ENCODE measurements around the gene CCDC33.

CCDC33 gene

DNA sequence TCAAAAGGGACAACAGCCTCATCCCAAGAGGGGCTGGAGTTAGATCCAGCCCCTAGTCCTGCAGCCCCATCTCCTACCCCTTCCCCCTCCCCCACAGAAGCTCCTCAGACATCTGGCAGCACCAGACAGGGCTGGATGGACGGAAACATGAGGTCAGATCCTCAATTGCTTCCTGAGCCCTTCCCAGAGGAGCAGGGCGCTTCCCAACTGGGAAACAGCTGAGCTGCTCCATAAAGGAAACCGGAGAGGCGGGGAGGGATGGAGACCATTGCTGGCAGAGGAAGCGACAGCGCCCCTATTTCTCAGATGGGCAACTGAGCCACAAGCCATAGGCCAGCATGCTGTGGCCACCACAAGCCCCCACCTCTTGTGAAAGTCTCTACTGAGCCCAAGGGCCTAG is 149.6 kb downstream of the CCDC33 start:
- DNase-seq (ENCODE audit: low read depth), result no peak
- no peak overlapping the region for H3K4me3 ChIP-seq (ENCODE audit: control insufficient read depth, low read depth, low read length)
- TF ChIP-seq, protein P1, sequence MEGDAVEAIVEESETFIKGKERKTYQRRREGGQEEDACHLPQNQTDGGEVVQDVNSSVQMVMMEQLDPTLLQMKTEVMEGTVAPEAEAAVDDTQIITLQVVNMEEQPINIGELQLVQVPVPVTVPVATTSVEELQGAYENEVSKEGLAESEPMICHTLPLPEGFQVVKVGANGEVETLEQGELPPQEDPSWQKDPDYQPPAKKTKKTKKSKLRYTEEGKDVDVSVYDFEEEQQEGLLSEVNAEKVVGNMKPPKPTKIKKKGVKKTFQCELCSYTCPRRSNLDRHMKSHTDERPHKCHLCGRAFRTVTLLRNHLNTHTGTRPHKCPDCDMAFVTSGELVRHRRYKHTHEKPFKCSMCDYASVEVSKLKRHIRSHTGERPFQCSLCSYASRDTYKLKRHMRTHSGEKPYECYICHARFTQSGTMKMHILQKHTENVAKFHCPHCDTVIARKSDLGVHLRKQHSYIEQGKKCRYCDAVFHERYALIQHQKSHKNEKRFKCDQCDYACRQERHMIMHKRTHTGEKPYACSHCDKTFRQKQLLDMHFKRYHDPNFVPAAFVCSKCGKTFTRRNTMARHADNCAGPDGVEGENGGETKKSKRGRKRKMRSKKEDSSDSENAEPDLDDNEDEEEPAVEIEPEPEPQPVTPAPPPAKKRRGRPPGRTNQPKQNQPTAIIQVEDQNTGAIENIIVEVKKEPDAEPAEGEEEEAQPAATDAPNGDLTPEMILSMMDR (conservative IDR thresholded peaks at IDR 0.05; ENCODE audit: control insufficient read depth, insufficient read depth, low read depth, low read length), result no peak
